ENCODE measurements around the gene PDCD7.
"Not testable (repeated sequence)": the region's sequence is repeated elsewhere in the genome, so short reads cannot be mapped to it uniquely, and the experiment has no call there.

Gene PDCD7

DNA sequence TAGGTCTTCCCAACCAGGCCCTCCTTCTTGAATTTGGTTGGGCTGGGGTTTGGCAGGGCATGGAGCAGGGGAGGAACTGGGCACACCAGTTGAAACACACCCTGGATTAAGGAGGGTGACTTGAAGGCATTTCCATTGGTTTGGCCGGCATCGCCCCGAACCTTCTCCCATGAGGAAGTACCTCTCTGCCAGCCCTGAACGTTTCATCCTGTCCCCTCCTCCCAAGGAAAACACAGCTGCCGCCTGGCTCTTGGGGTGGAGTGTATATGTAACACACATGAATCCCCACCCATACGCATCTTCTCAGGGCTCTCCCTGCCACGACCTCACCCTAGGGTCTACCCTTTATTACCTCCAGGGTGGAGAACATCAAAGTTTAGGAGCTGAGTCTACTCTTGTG is 33.2 kb downstream of the PDCD7 start:
- DNase-seq = no peak
- ATAC-seq = no peak
- Mint-ChIP-seq H3K27me3 (no peaks in the 10 kb centered on the region), H3K4me1 (peaks cover 6% of the 10 kb centered on the region), H3K27ac (no peak overlapping the region), H3K4me3 (no peak overlapping the region), H3K9me3 (no peaks in the 10 kb centered on the region)

DNA sequence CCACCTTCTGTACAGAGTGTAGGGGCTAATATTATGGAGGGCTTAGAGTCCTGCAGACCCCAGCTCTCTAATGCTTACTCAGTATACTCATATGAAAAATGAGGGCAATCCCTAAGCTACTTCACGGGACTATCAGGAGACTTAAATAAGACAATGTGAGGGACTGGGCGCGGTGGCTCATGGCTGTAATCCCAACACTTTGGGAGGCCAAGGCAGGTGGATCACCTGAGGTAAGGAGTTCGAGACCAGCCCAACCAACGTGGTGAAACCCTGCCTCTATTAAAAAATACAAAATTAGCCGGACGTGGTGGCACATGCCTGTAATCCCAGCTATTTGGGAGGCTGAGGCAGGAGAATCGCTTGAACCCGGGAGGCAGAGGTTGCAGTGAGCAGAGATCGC is 33.8 kb downstream of the PDCD7 start:
- H3K27me3 Mint-ChIP-seq, H3K4me1 Mint-ChIP-seq, H3K27ac Mint-ChIP-seq, DNase-seq, H3K4me3 Mint-ChIP-seq, H3K9me3 Mint-ChIP-seq, ATAC-seq: not testable (repeated sequence)

DNA sequence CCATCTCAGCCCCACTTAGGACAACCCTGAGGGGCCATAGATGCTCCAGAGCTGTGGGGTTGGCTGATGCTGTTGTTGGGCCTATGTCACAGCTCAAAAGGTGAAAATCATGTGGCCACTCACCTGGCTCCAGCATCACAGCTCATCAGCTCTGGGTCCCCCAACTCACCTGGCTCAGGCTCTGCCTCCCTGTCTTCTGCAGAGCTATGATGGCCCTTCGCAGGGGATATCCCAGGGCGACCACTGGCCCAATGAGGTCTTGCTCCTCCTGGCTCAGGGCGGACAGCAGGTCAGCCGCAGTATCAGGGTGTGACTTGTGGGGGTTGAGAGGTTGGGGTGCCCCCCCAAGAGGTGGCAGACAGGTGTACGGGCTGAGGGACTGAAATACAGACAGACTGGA is 34.3 kb downstream of the PDCD7 start:
- H3K4me3 Mint-ChIP-seq = no peak overlapping the region
- no peak overlapping the region for H3K27ac Mint-ChIP-seq
- H3K9me3 Mint-ChIP-seq = no peaks in the 10 kb centered on the region
- peaks cover 6% of the 10 kb centered on the region for H3K4me1 Mint-ChIP-seq
- no peaks in the 10 kb centered on the region for H3K27me3 Mint-ChIP-seq
- DNase-seq (no peak), ATAC-seq (no peak)

DNA sequence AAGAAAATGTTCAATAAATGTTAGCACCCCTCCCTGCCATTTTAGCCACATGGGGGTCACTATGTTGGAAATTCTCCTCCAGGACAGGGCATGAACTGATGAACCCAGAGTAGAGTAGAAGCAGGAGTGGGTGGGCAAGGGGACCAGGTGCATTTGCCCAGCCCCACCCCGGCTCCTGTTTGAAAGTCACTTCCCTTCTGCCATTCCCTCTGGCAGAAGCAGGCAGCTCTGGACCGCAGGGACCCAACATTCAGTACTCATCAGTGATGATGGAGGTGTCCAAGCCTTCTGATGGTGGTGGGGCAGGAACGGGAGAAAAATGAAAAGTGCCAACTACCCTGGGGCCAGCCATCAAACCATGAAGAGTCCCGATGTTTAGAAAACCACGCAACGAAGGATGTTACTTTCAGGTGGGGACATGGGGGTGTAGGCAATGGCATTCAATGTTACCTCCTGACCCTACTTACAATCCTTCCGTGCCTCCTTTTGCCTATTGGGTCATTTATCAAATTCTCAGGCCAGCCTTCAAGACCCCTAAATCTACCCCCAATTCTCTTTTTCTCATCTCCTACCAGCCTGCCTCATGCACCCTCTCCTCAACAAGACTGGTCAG is 35.9 kb downstream of the PDCD7 start:
- no peak for DNase-seq
- Mint-ChIP-seq H3K27me3 (no peaks in the 10 kb centered on the region), H3K4me1 (peaks cover 6% of the 10 kb centered on the region), H3K27ac (no peak overlapping the region), H3K4me3 (no peak overlapping the region), H3K9me3 (no peaks in the 10 kb centered on the region)
- no peak for ATAC-seq

DNA sequence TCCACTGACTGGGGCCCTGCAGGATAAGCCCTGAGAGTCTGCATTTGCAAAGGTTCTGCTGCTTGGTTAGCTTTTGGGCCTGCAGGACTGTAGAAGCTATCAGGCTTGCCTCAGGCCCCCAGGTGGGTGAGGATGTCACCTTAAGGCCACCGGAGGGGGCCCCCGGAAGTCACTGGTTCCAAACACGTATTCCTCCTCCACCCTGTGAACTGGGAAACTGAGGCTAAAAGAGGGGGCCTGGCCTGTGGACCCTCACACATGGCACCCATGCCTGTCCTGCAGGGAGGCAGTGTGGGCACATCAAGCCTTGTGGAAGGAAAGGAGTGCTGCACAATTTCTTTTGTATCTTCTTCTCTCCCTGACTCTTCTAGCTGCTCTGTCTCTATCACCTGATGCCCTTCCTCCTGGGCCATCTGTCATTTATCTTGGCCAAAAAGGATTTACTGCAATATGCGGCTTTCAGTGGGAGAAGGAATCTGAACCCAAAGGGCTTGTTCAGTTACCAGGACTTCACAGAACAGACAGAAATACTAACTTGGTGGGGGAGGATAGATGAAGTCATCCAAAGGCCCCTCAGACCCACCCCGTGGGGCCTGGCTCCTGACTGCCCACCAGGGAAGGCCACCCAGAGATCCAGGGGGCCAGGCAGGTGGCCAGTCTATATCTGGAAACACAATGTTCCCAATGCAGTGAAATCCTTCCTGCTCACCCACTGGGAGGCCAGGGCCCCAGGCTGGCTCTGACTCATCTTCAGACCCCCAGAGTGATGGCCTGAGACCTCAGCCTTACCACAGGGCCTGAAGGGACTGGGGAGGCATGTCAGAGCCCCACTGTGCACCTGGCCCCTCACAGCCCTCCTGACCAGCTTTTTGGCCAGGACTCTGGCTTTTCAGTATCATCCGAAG is 36.9 kb downstream of the PDCD7 start:
- H3K4me1 Mint-ChIP-seq = peaks cover 4% of the 10 kb centered on the region

DNA sequence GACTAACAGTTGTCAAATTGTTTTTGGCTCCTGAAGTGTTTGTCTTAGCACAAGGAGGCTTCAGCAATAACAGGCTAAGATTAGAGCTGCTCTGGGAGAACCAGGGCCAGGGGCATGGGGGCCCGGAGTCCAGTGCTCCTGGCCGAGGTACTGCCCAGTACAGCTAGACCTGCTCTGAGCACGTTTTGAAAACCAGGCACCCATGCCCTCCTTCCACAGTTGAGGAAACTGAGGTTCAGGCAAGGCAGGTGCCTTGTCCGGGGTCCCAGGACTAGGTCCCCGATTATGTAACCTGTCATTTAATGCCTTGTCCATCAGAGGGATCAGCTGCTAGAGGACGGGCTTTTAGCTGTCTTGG is 37.9 kb downstream of the PDCD7 start:
- H3K4me3 Mint-ChIP-seq = no peak overlapping the region
- DNase-seq (no peak), ATAC-seq (no peak)
- no peaks in the 10 kb centered on the region for H3K4me1 Mint-ChIP-seq
- H3K27me3 Mint-ChIP-seq = no peaks in the 10 kb centered on the region
- H3K9me3 Mint-ChIP-seq = no peaks in the 10 kb centered on the region
- no peak overlapping the region for H3K27ac Mint-ChIP-seq

More for the DNA sequence above, 36.9 kb downstream of the PDCD7 start:
- no peak overlapping the region for H3K4me3 Mint-ChIP-seq
- DNase-seq = no peak
- H3K27me3 Mint-ChIP-seq = no peaks in the 10 kb centered on the region
- no peaks in the 10 kb centered on the region for H3K9me3 Mint-ChIP-seq
- H3K27ac Mint-ChIP-seq = no peak overlapping the region
- ATAC-seq = no peak

DNA sequence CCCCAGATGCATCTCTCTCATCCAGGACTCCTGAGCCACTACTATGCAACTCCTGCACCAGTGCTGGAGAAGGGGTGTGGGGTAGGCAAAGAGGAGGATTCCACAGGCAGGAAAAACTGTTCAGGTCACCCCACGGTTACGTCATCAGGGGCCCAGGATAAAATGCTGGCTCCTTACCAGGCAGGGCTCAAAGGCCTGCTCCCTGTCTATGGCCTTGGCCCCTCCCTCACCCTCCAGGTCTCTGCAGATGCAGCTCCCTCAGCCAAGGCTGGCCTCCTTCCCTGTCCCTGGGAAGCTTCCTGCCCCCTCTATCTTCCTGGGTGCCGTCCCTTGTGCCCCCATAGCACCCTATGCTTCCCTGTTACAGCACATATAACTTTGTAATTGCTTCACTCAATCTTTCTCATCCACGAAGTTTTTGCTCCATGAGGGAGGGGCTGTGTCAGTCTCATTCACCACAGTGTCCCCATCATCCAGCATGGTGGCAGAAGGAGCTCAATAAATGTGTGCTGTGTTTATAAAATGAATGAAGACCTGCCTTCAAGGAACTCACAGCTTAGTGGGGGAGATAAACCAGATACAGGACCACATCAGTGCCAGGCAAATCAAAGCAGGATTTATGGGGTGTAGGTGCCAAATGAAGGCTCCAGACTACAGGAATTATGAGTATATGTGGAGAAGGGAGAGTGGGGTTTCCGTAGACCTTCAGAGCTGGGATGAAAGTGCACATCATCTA is 38.4 kb downstream of the PDCD7 start:
- DNase-seq (no peak), ATAC-seq (no peak)
- Mint-ChIP-seq H3K27ac (peak overlapping the region in 1 of 2 donors; percentile 78), H3K4me1 (no peaks in the 10 kb centered on the region), H3K27me3 (no peaks in the 10 kb centered on the region), H3K9me3 (no peaks in the 10 kb centered on the region), H3K4me3 (no peak overlapping the region)

DNA sequence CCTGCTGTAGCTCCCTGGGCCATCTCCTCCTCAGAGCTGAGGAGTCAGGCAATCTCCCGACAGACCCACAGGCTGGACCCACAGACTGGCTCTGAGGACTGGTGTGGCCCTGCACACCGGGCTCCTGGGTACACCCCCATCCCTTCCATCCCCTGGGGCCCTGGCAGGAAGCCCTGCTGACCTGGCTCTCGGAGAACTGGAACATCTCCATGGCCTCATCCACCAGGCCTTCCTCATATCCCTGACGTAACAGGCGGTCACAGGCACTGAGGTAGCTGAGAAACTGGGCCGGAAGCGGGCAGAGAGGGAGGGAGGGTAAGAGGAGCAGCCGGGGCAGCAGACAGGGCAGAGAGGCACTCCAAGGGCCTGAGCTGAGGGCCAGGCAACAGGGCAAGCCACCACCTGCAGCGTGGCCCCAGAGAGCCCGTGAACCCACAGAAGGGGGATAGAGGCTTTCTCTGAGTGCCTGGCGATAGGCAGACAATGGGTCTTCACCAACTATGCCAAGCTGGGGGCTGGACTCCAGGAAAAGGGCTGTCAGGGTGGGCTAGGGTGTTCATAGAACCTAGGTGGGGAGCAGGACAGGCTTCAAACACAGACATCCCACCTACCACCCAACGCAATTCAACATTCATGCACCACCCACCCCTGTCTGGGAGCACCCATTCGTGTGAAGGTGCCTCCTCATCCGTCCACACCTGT is 39.2 kb downstream of the PDCD7 start:
- H3K27me3 Mint-ChIP-seq = no peaks in the 10 kb centered on the region
- no peaks in the 10 kb centered on the region for H3K4me1 Mint-ChIP-seq
- H3K27ac Mint-ChIP-seq = peak overlapping the region; percentile 60 to 84
- ATAC-seq = no peak
- no peaks in the 10 kb centered on the region for H3K9me3 Mint-ChIP-seq
- no peak overlapping the region for H3K4me3 Mint-ChIP-seq
- DNase-seq = no peak

DNA sequence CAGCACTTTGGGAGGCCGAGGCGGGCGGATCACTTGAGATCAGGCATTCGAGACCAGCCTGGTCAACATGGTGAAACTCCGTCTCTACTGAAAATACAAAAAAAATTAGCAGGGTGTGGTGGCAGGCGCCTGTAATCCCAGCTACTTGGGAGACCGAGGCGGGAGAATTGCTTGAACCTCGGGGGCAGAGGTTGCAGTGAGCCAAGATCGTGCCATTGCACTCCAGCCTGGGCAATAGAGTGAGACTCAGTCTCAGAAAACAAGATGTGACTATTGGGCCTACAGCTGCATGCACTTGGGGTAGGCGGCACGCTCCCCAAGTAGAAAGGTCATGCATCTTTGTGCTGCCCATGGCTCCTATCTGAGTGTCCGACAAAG is 39.8 kb downstream of the PDCD7 start:
- H3K27ac Mint-ChIP-seq = peak overlapping the region in 1 of 2 donors; percentile 40
- not testable (repeated sequence) for H3K27me3 Mint-ChIP-seq, DNase-seq, ATAC-seq, H3K4me1 Mint-ChIP-seq, H3K4me3 Mint-ChIP-seq, H3K9me3 Mint-ChIP-seq

DNA sequence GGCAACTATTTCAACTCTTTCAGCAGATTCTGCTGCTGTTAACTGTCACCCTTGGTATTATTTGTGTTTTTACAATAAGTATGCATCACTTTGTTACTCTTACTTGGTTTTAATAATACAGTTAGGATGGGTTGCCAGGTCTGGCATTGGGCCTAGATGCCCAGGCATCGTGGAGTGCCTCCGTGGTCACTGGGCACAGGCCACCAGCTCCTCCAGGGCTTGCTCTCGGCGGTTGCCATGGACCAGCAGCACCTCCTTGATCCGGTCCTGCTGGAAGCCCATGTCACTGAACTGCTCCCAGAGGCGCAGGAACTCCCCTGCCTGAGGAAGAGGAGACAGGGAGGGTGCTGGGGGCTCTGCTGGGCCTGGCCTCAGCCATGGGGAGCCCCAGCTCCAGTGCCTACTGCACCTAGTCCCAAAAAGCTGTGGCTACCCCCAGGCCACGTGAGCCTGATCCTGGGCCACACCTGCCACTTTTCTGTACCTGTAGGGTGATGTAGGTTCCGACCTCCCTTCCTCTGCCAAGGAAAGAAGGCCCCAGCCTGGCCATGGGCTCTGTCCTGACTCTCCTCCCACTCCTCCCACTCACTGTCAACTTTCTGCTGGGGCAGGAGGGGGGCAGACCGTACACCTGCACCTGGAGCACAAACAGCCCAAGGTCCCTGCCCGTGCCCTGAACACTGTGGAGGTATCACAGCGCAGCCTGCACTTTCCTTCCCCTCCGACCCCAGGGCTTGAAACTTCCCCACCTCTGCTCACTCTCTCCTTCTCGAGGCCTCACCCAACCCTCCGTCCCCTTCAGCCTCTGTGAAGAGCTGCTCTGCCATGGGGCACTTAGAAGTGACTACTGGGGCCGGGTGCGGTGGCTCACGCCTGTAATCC is 40.5 kb downstream of the PDCD7 start:
- no peaks in the 10 kb centered on the region for H3K9me3 Mint-ChIP-seq
- H3K27me3 Mint-ChIP-seq = no peaks in the 10 kb centered on the region
- DNase-seq = no peak
- no peak overlapping the region for H3K4me3 Mint-ChIP-seq
- no peaks in the 10 kb centered on the region for H3K4me1 Mint-ChIP-seq
- peak overlapping the region in 1 of 2 donors; percentile 40 for H3K27ac Mint-ChIP-seq
- no peak for ATAC-seq

DNA sequence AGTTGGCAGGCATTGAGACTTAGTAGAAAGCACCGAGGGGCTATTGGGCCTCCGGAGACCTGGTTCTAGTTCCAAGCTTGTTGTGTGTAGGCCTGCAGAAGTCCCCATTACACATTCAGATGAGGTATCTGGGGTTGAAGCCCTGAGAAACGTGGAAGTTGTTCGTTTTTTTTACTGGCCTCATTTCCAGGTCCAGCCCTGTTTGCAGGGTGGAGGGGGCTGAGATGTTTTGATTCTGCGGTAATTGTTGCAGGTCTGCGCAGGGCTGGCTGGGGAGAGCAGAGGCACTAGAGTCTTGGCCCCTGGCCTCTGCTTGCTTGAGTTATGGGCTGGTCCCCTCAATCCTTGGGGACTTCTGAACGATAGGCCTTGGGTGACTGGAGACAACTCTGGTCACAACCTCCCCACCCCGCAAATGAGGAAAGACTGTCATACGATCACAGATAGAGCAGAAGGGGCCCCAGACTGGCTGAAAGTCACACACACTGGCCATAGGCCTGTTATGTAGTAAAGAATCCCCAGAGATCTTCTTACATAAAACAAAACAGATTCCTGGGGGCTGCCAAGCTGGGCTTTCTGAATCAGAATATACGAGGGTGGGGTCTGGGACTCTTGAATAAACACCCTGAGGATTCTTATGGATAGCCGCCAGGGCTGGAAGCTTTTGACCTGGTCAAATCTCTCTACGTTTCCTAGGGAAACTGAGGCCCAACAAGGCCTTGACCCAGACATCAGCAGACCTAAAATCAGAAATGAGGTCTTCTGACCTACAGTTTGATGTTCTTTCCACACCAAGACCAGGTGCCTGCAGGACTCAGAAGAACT is 41.5 kb downstream of the PDCD7 start:
- Mint-ChIP-seq H3K27me3 (no peaks in the 10 kb centered on the region), H3K4me3 (no peak overlapping the region), H3K4me1 (no peaks in the 10 kb centered on the region), H3K9me3 (no peaks in the 10 kb centered on the region), H3K27ac (peak overlapping the region in 1 of 2 donors; percentile 48)
- no peak for ATAC-seq
- no peak for DNase-seq

DNA sequence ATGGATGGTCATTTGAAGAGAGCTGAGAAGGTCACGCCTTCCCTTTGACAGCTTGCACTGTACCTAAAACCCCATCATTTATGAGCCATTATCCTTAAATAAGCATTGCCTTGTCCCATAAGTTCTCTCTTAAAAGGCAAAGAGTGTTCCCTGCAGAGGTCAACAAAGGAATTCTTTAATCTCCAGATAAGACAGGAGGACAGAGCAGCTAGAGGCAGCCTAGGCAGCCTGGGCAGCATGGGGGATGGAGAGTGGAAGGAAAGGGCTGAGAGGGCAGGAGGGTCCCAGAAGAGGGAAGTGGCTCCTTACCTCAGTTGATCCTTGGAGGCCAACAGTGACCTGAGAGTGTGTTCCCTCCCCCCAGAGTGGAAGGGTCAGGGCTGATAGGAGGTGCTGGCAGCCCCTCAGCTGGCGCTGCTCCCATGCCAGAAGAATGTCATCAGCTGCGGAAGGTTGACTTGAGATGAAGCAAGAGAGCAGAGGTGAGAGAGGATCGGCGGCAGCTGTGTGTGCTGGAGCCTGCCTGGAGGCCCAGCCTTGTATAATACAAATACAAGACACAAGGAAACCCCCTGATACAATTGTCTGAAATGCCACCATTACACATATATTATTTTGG is 44.3 kb downstream of the PDCD7 start:
- ATAC-seq (no peak), DNase-seq (no peak)
- peak overlapping the region in 1 of 2 donors; percentile 48 for H3K27ac Mint-ChIP-seq
- H3K9me3 Mint-ChIP-seq = no peaks in the 10 kb centered on the region
- peaks cover 3% of the 10 kb centered on the region for H3K27me3 Mint-ChIP-seq
- no peaks in the 10 kb centered on the region for H3K4me1 Mint-ChIP-seq
- H3K4me3 Mint-ChIP-seq = no peak overlapping the region

DNA sequence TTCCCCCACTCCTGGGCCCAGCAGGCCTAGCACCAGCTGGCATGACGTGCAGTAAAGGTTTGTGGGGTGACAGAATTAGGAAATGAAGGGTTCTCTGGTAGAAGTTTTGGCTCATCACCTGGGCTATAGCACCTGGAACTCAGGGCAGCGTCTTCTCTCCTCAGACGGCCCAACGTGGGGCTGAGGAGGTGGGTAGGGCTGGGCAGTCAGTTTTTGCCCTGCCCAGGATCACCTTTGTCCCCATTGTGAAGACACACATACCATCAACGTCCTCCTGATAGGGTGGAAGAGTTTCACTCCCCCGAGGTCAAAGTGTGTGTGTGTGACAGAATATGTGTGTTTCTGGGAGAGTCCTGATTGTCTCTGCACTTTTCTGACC is 45.0 kb downstream of the PDCD7 start:
- H3K9me3 Mint-ChIP-seq = no peaks in the 10 kb centered on the region
- no peak overlapping the region for H3K4me3 Mint-ChIP-seq
- no peak for ATAC-seq
- H3K27ac Mint-ChIP-seq = no peak overlapping the region
- peaks cover 10% of the 10 kb centered on the region for H3K27me3 Mint-ChIP-seq
- no peaks in the 10 kb centered on the region for H3K4me1 Mint-ChIP-seq
- DNase-seq = no peak
